IMR-90 (cell line): ENCODE results near the gene GRIFIN.

Experiments used
- CEBPB ChIP-seq: IDR thresholded peaks from 2 replicates; pipeline ENCODE4 v1.6.1; 2012; ENCODE audit warnings: low read depth, low read length, improper control_type of control experiment
- CHD1 ChIP-seq: IDR thresholded peaks from 2 replicates; pipeline ENCODE4 v1.6.1; 2012; ENCODE audit warnings: low read depth, low read length, improper control_type of control experiment
- FOS ChIP-seq: fragments of 150-350 bp; IDR thresholded peaks from 2 replicates; pipeline ENCODE4 v1.6.1; 2016; ENCODE audit warnings: low read depth, low read length
- MAFK ChIP-seq: IDR thresholded peaks from 2 replicates; pipeline ENCODE4 v1.6.1; 2012; ENCODE audit warnings: low read depth, low read length, improper control_type of control experiment
- MXI1 ChIP-seq: IDR thresholded peaks from 2 replicates; pipeline ENCODE4 v1.6.1; 2012; ENCODE audit warnings: low read depth, mild to moderate bottlenecking, low read length, moderate library complexity, borderline replicate concordance
- NFE2L2 ChIP-seq: fragments of 150-350 bp; IDR thresholded peaks from 2 replicates; pipeline ENCODE4 v1.6.1; 2016; ENCODE audit warnings: low read depth, mild to moderate bottlenecking, low read length
- POLR2A ChIP-seq: IDR thresholded peaks from 2 replicates; pipeline ENCODE4 v1.6.1; 2012; ENCODE audit warnings: mild to moderate bottlenecking, low read depth, low read length
- RAD21 ChIP-seq: IDR thresholded peaks from 2 replicates; pipeline ENCODE4 v1.6.1; 2012; ENCODE audit warnings: low read length, improper control_type of control experiment
- RCOR1 ChIP-seq: IDR thresholded peaks from 2 replicates; pipeline ENCODE4 v1.6.1; 2012; ENCODE audit warnings: mild to moderate bottlenecking, low read length, improper control_type of control experiment; ENCODE audit not compliant: insufficient replicate concordance
- RFX5 ChIP-seq: IDR thresholded peaks from 2 replicates; pipeline ENCODE4 v1.8.0; 2012; ENCODE audit warnings: low read depth, mild to moderate bottlenecking, low read length, moderate library complexity
- SMC3 ChIP-seq: fragments of 150-350 bp; IDR thresholded peaks from 2 replicates; pipeline ENCODE4 v1.6.1; 2016; ENCODE audit warnings: low read depth, mild to moderate bottlenecking, antibody characterized with exemption, low read length, moderate library complexity
- TF ChIP-seq, protein P1 (sequence below): conservative IDR thresholded peaks from 2 replicates; pipeline ENCODE4 v1.5.1; 2012; ENCODE audit warnings: mild to moderate bottlenecking, low read depth, low read length, improper control_type of control experiment
- TF ChIP-seq, protein P2 (sequence below): fragments of 150-350 bp; IDR thresholded peaks from 2 replicates; pipeline ENCODE4 v1.6.1; 2017; ENCODE audit warnings: mild to moderate bottlenecking, antibody characterized with exemption, low read length, low read depth

DNA sequence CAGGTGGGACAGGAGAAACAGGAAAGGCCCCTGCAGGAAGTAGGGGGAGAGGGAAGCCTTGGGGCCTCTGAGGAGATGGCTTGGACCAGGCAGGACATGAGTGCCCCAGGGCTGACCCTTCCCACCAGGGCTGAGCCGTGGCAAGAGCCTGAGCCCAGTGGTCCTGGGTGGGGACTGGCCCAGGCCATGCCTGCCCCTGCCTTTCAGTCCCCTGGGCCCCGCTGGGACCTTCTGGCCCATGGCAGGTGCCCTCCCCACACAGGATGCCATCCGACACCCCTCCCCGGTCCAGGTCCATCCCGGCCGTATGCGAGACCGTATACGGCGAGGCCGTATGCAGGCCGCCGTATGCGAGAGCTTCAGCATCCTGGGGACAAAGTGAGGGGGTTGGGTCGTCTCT is 2.0 kb downstream of the GRIFIN start:
- TF ChIP-seq, protein P1, sequence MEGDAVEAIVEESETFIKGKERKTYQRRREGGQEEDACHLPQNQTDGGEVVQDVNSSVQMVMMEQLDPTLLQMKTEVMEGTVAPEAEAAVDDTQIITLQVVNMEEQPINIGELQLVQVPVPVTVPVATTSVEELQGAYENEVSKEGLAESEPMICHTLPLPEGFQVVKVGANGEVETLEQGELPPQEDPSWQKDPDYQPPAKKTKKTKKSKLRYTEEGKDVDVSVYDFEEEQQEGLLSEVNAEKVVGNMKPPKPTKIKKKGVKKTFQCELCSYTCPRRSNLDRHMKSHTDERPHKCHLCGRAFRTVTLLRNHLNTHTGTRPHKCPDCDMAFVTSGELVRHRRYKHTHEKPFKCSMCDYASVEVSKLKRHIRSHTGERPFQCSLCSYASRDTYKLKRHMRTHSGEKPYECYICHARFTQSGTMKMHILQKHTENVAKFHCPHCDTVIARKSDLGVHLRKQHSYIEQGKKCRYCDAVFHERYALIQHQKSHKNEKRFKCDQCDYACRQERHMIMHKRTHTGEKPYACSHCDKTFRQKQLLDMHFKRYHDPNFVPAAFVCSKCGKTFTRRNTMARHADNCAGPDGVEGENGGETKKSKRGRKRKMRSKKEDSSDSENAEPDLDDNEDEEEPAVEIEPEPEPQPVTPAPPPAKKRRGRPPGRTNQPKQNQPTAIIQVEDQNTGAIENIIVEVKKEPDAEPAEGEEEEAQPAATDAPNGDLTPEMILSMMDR = no peak
- TF ChIP-seq SMC3 (no peak), POLR2A (no peak), CEBPB (no peak), RFX5 (no peak), MXI1 (no peak), FOS (no peak), MAFK (no peak), CHD1 (no peak), RCOR1 (no peak), NFE2L2 (no peak), RAD21 (no peak)
- TF ChIP-seq, protein P2, sequence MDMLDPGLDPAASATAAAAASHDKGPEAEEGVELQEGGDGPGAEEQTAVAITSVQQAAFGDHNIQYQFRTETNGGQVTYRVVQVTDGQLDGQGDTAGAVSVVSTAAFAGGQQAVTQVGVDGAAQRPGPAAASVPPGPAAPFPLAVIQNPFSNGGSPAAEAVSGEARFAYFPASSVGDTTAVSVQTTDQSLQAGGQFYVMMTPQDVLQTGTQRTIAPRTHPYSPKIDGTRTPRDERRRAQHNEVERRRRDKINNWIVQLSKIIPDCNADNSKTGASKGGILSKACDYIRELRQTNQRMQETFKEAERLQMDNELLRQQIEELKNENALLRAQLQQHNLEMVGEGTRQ = no peak
